Frontal cortex (tissue), 4 donors: ENCODE measurements around the gene GREB1L. TPM values are rescaled to one million over a fixed set of nuclear protein-coding genes. Genes with fewer than 3 reads are reported as not detected.
A peak's percentile ranks its signal among the peaks of the same experiment; 100 is the strongest.

Experiments
- DNase-seq, 2 donors: peaks; one replicate each; pipeline ENCODE4 v3.0.0; 2012; ENCODE audit warnings: low spot score in 2 of 2
- FAIRE-seq: peaks from 2 replicates; lab custom pipeline; 2012; peaks lifted over from hg19 to GRCh38; lab: Jason Lieb, UNC
- total RNA-seq: library from RNA; depleted of rRNA; stranded (reverse); fragments of >200 nt; gene quantifications from one replicate; pipeline ENCODE4 v1.2.3, GENCODE V29; 2014
- donor health status: control.
- donor health status: control.
- donor health status: control.

The GREB1L gene
- total RNA-seq, 1 donor from 2014 or later, result 1.6 TPM

DNA sequence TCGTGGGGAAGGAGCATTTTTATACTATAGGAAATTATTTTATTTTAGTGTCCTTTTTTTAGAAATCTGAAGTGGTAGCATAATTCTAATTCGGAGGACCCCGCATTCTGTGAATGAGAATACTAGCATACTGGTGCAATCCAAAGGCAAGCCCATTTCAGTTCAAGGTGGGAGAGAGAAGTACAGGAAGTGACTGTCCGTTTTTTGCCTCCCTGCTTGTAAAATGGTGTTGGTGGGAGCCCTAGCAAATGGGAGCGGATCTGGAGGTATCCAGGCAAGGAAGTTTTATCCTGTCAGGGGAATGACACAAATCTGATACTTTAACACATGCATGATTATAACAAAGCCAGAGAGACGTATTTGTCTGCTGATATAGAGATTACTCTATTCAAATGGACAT, 216.8 kb downstream of the GREB1L start:
- no peak for FAIRE-seq
- no peak for DNase-seq

DNA sequence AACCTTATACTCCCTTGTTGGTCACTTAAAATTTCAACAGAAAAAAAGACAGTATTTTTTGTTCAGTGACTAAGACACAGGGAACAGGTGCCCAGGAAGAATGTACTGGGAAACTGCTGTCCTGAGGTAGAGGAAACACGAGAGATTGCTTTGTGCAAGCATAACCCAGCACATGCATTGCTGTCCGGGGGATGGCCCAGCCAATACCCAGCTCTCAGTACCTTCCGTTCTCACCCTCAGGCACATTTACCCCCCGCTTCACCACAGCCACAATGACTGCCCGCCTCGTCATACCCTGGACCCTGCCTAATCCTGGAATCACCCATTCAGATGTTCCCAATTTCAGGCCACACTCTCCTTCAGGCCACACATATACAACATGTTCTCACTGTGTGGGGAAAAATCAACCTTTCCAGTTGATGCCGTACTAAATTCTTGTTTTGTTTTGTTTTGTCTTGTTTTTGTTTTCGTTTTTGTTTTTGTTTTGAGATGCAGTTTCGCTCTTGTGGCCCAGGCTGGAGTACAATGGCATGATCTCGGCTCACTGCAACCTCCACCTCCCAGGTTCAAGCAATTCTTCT, 217.8 kb downstream of the GREB1L start:
- FAIRE-seq (no peak), DNase-seq (no peak)

DNA sequence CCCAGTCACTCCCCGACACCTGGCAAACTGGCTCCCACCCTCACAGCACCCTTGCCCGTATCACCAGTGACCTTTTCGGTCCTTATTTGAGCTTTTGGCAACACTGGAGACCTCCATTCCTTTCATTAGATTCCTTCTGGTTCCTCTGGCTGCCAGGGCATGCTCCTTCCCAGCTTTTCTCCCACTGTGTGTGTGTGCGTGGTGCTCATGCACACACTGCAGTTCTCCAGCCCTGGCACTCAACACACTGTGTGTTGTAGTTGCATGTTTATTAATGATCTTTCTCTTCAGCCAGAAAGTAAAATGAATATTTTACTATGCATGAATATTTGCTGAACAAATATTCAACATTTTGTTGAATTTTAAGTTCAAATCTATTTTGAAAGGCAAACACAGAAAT, 219.4 kb downstream of the GREB1L start:
- DNase-seq, result no peak
- FAIRE-seq, result no peak

DNA sequence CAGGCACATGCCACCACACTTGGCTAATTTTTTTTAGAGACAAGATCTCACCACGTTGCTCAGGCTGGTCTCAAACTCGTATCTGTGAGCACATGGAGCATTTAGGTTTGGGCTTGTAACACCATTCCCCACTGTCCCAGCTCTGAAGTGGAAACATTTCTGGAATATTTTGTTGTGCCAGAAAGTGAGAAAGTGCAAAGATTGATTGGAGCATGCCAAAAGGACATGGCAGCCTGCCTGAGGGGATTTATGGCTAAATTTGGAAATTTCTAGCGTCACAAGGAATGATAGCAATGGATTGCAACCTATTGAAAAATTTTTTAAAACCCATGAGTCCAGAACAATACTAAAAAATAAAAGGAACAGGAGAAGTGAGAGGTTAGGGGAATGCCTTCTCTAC, 221.7 kb downstream of the GREB1L start:
- no peak for FAIRE-seq
- no peak for DNase-seq

DNA sequence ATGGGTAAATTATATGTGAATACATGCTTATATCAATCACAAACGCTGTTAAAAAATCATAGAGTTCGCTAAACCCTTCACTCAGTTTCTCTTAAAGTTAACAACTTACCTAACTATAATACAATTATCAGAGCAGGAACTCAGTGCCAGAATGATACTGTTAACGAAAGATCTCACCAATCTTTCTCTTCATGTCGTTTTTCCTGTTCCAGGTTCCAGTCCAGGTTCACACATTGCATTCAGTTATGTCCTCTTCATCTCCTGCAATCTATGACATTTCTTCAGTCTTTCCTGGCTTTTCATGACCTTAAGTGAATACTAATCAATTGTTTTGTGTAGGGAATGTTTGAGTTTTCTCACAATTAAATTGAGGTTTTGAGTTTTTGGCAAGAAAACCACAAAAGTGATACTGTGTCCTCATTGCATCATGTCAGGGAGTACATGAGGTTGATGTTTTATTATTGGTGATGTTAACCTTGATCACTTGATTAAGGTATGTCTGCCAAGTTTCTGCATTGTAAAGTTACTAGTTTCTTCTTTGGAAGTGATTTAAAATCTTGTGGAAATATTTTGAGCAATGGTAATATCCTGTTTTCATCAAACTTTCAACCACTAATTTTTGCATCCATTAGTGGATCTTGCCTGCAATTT, 226.6 kb downstream of the GREB1L start:
- FAIRE-seq (no peak), DNase-seq (no peak)

DNA sequence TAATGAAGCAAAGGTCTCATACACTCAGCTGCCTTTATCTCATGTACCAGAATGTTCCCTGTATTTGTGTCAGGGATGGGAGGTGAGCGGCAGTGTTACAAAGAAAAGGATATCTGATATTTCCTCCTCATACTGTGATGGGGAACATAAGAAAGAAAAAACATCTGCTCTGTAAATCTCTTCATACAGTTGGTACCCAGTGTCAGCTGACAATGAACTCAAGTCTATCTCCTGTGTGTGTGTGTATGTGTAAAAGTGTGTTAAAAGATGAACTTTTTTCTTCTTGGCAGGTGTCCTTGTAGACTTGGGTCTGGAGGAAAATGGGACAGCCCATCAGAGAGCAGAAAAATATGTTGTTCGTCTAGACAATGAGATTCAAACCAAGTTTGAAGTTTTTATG, 230.7 kb downstream of the GREB1L start:
- FAIRE-seq, result no peak

DNA sequence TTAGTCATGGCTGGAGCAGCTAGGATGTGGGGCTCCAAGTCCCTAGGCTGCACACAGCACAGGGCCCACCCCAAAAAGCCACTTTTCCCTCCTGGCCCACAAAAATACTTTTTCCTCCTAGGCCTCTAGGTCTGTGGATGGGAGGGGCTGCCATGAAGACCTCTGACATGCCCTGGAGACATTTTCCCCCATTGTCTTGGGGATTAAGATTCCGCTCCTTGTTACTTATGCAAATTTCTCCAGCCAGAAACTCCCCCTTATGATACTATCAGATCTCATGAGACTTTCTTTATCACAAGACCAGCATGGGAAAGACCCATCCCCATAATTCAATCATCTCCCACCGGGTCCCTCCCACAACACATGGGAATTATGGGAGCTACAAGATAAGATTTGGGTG, 232.6 kb downstream of the GREB1L start:
- FAIRE-seq, result no peak

More for the DNA sequence above, 230.7 kb downstream of the GREB1L start:
- no peak for DNase-seq

DNA sequence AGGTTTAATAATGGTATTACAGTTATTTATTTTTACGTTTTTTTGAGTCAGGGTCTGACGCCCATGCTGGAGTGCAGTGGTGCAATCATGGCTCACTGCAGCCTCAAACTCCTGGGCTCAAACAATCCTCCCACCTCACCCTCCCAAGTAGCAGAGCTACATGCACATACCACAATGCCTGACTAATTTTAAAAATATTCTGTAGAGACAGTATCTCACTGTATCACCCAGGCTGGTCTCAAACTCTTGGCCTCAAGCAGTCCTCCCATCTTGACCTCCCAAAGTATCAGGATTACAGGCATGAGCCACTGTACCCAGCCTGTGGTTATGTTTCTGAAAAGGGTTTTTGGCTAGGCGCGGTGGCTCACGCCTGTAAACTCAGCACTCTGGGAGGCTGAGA, 237.7 kb downstream of the GREB1L start:
- no peak for FAIRE-seq
- no peak for DNase-seq

More for the DNA sequence above, 232.6 kb downstream of the GREB1L start:
- no peak for DNase-seq

DNA sequence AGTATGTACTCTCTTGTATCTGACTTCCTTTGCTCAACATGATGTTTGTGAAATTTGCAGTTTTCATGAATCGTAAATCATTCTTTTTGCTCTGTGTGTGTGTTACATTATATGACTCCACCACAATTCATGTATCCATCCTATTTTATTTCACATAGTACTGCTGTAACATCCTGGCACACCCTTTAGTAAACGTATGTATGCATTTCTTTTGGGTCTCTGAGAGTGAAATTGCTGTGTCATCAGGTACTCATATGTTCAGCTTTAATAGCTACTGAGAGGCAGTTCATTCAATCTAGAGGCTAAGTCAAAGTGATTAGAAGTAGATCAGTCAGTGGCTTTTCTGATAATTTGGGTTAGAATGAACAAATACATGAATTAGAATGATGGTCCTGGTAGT, 239.7 kb downstream of the GREB1L start:
- DNase-seq, result no peak
- no peak for FAIRE-seq

DNA sequence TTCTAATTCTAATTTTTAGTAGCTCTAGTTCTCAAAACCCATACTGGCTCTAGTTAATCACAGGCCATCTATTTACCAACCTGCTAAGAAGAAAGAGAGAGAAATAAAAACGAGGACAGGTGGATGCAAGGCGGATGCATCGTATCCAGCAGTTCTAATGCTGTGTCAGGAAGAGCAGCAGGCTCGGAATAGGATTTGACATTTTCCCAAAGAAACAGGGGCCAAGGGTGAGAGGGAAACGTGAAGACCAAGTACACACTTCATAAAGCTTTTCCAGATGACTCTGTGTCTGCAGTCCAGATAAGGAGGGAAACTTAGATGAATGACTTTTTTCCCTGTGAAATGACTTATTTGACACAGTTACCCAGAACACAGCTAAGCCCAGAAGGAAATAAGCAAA, 241.0 kb downstream of the GREB1L start:
- no peak for DNase-seq
- FAIRE-seq, result no peak

DNA sequence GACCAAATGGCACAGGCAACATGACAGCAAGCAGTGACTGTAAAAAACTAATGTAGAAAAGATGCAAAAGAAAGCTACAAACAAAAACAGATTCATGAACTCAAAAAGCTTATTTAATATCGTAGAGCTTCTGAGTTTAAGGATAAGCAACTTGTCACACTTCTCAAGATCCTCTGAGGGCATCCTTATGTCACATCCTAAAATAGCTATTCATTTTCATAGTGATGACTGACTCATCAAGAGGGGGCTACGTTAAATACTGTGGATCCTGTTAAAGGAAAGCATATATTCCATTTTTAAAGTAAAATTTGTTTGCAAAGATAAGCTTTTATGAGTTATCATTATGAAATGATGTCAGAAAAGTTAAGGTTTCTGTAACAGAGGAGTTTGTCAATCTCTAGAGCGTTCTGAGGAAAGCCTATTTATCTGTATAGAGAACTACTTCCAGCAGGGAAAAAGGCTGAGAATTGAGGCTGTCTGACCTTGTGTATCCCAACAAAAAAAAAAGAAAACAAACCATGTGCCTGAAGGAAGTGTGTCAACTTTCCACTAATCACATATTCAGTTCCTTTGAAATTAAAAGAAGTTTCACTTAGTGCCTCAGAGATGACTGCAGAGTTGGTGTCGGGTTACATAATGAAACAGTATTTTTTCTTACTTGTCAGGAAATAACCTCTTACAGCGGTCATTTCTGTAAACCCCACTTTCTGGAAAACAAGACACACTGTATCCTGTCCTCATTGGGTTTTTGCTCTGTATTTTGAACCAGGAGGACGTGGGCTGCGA, 243.0 kb downstream of the GREB1L start:
- FAIRE-seq (no peak), DNase-seq (peak in 1 of 2 donors; percentile 11)

DNA sequence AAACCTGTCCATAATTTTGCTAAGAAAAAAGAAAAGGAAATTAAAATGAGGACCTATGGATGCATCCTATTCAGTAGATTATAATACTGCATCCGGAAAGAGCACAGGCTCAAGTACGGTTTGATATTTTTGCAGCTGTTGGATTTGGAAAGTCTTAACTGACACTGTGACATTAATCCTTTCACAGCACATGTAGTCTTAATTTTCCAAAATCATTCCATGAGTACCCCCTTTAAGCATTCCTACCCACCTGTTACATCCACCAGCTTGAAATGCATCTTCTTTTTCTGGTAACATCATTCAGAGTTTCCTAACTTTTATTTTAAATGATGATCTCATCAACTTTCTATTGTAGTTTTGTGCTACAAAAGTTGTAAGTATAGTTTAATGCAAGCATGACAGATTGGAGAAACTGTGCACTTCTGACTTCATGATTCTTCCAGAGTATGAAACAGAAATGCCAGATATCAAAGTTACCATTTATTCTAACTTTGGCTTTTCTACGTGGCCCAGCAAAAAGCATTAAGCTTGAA, 244.9 kb downstream of the GREB1L start:
- no peak for FAIRE-seq
- no peak for DNase-seq

DNA sequence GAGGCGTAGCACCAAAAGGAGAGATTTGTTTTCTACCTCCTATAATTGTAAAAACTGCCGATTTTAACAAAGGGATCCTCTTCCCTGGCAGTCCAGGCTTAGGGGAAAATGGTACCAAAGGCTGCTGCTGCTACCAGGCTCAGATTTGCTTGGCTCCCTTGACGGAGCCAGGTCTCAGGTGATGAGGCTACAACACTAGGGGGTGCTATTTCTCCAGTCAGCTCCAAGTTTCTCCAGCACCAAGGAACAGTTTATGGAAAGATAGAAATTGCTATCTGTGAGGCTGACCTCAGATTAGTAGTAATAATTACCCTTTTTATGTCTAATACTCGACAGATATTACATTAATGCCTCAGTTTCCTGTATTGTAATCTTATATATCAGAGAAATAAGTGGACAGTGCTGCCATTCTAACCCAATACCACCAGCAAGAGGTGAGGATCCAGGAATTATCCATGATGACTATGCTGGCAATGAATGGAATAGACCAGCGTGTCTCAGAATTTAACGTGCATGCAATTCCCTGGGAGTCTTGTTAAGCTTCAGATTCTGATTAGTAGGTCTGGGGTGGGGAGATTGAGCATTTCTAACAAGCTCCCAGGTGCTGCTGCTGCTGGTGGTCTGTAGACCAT, 247.2 kb downstream of the GREB1L start:
- DNase-seq, result peak in 1 of 2 donors; percentile 39
- no peak for FAIRE-seq

DNA sequence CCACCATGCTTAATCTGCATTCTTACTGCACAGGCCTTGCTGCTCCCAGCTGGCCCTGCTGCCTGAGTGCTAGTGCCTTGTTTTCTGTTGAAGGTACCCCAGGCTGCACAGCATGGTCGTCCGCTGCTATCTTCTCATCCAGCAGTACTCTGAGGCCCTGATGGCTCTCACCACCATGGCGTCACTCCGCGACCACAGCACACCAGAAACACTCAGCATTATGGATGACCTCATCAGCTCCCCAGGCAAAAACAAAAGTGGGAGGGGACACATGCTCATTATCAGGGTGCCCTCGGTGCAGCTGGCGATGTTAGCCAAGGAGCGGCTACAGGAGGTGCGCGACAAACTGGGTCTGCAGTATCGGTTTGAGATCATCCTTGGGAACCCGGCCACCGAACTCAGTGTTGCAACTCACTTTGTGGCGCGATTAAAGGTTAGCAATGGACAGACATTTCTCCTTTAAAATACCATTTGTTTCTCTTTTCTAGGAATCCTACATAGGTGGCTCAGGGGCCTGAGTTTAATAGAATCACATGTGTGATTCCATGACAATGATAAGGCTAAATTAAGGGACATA, 248.0 kb downstream of the GREB1L start:
- DNase-seq (no peak), FAIRE-seq (no peak)

DNA sequence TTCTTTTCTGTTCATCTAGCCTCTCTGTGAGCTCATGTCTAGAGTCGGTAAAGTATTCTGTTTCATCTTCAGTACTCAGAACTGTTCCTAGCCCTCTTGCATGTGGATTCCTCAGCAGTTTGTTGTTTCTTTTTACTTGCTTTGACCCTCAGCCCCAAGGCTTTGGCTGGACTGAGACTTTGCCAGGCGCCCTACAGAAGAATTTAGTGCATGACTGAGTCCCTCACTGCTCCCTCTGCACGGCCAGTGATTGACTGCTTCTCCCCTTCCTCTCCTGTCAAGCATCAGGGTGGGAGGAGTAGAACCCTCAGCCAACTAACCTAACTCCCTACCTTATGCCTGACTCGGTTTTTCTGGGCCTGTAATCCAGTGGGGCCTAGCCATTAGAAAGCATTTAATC, 248.7 kb downstream of the GREB1L start:
- no peak for DNase-seq
- no peak for FAIRE-seq

DNA sequence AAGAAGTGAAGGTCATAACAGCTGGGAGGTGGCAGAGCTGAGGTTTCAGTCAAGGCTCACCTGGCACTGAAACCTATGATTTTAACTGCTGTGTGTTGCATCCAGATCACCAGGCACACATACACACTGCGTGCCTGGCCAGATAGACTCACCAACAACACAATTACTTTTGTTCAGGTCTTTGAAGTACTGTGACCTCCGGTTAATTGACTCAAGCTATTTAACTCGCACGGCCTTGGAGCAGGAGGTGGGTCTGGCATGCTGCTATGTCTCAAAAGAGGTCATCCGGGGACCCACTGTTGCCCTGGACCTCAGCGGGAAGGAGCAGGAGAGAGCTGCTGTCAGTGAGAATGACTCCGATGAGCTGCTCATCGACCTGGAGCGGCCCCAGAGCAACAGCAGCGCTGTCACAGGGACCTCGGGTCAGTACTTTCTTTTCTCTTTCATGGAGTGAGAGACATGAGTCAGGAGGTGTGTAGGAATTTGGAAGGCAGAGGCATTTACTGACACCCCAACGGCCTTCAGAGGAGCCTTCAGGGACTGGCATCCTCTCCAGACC, 254.3 kb downstream of the GREB1L start:
- FAIRE-seq, result no peak
- DNase-seq, result no peak

DNA sequence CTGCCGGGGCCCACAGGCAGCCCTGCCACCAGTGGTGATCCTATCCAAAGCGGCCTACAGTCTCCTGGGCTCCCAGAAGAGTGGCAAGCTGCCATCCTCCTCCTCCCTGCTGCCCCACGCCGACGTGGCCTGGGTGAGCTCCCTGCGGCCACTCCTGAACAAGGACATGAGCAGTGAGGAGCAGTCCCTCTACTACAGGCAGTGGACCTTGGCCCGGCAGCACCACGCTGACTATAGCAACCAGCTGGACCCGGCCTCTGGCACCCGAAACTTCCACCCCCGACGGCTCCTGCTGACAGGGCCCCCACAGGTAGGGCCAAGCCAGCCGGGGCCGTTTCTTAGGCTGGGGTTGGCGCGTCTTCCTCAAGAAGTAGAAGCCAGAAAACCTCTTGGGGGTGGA, 258.0 kb downstream of the GREB1L start:
- FAIRE-seq, result no peak

DNA sequence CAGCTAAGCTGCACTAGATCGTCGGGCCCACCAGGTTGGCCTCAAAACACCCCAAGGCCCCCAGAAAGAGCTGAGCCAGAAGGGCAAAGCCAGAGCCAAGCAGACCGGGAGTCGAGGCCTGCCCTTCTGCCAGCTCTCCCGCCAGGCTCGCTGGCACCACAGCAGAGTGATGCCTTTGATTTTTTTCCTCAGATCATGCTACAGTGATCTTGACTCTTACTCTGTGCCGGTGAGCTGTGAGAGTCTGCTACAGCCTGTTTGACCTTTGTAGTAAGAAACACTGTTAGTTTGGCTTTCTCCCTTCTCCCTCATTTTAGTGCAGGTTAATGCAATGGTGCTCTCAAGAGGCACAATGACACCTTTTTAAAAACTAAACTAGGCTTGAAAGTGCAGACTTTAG, 260.6 kb downstream of the GREB1L start:
- DNase-seq, result no peak
- FAIRE-seq, result no peak

More for the DNA sequence above, 258.0 kb downstream of the GREB1L start:
- no peak for DNase-seq

DNA sequence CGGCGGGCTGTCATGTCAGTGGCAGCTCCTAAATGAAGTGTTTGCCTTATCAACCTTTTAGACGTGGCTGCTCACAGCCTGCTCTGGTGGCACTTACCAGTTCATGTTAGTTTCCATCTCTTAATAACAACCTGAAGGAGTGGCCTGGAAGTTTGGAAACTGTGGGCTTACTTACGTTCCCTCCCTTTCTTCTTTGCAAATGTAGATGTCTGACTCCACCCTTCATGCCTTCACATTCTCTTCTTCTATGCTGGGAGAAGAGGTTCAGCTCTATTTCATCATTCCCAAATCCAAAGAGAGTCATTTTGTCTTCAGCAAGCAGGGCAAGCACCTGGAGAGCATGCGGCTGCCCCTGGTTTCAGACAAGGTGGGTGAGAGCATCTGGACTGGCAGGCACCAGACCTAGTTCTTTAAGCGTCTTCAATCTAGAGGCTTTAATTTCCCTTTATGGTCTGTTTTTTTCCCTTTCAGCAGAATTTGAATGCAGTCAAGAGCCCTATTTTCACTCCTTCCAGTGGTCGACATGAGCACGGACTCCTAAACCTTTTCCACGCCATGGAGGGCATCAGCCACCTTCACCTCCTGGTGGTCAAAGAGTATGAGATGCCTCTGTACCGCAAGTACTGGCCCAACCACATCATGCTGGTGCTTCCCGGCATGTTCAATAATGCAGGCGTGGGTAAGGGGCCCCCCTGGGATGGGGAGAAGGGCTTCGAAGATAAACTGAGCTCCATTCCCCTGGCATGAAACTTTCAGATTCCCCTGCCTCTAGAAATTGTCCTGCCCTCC, 266.1 kb downstream of the GREB1L start:
- DNase-seq (no peak), FAIRE-seq (no peak)
